GM18867 (cell line): Measurements from ENCODE around the gene VCAN.
A peak's percentile ranks its signal among the peaks of the same experiment; 100 is the strongest.

Experiments
- ATAC-seq: cut with Tn5 transposase; IDR thresholded peaks from one replicate; pipeline ENCODE4 v1.9.1; 2021; ENCODE audit warnings: mild to moderate bottlenecking, moderate library complexity; ENCODE audit not compliant: unreplicated experiment

VCAN gene

DNA sequence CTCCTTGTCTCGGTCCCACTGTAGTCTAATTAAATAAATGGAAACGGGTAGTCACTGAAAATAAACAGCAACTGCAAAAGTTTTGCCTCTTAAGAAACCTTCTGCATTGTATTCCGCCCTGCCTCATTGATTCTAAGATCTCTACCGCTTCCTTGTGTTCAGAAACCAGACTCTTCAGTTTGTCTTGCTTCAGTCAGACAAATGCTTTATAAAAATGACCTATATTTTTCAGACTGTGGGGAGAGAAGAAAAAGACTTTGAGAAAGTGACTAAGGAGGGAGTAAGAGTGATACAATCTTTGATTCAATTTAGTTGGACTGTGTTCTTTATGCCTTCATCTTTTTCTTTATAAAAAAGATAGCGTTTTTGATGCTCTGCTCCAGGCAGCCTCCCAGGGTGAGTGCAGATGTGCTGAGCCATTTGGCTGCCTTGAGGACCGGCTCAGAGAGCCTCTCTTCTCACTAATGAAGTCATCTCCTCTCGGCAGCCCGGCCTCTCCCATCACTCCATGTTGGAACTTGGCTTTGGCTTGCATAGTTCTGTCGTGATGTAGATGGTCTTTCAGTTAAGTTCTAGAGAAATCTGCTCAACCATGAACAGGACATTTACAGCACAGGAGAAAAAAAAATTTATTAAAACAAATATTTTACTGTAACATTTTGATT, 4.0 kb upstream of the VCAN start:
- ATAC-seq, result no peak

GRCh38 chr5:83469075-83469474, 2.5 kb upstream of the VCAN start:
- ATAC-seq, result no peak

- ATAC-seq, result no peak
These were observed 779 bp upstream of the VCAN start for GRCh38 chr5:83470526-83471404.

- no peak for ATAC-seq
These were observed 616 bp downstream of the VCAN start for GRCh38 chr5:83472213-83472507.

DNA sequence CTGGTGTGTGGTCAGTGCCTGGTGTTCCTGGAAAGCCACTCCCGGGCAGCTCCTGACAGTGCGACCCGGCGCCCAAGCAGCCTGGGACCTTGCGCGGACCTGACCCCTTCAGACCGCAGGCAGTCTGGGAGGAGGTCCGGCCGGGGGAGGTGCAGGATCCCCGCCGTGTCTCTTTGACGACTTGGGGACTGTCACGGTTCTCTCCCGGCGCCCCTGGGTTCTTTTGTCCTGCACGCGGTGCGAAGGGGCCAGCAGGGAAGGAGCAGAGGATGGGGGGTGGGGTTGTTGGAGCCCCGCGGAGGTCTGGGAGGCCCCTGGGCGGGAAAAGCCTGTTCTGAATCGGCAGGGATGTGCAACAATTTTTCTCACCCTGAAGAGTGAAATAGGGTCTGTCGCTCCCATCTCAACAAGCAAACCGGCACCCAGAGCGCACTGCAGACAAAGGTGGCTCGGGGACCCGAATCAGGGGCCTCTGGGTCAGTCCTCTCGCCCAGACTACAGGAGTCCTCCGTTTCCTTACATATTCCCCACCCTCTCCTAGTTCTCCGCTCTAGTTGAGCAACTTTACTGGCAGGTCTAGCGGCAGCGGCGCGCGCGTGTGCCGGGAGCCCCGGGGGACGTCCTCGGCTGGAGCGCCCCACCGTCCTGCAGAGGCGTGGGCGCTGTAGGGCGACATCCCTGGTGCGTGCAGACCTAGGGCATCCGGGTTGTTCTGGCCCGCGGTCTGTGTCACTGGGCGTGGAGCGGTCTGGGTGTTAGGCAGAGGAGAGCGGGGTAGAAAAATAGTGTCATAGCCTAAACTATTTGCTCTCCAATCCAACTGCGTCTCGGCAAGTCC, 1.2 kb downstream of the VCAN start:
- no peak for ATAC-seq

DNA sequence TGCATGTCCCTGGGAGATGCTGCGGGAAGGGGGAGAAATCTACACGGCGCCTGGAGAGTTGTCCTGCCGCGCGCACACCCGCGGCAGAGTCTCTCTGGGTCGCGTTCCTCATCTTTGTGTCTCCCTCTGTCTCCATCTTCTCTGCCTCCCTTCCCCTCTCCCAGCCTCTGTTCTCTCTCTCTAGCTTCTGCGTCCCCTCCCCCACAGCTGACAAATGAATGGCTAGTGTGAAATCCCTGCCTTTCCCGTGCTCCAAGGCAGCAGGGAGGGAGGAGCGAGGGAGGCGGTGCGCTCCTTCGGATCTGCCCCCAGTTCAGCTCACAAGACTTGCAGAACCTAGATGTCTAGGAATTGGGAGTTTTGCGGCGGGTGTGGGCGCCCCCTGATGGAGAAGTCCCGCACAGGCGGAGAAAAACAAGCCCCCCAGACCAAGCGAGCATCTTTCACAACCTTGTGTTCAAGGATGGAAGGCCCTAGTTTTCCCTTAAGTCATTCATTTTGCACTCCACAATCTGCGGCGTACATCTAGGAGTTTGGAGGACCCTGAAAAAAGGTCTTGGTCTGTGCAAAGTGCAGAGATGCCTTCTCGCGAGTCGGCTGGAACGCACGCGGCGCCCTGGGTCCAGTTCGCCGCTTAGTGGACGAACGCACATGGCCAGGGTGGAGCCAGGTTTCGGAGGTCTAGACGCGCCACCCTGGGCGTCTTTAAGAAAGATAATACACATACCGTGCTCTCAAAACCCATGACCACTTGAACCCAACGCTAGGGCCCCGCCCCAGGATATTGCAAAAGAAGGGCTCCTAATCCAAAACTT, 2.0 kb downstream of the VCAN start:
- no peak for ATAC-seq

GRCh38 chr5:83474161-83474796, 2.7 kb downstream of the VCAN start:
- ATAC-seq, result peak; percentile 76

DNA sequence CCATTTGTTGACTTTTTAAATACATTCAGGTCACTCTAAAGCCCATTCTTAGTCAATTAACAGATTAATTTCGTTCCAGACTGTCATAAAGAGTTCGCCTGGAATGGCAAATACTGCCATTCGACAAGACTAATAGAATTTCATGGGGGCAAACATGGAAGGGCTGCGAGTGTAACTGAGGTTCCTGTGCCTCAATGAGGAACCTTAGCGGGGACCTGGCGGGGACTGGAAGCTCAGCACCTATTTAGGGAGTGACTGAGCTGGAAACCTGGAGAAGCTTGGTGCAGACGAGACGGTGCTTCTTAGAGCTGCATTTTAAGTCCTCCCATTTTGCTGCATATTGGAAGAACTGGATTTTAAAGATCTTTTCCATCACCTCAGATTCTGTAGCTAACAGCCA, 3.4 kb downstream of the VCAN start:
- no peak for ATAC-seq

- no peak for ATAC-seq
These were observed 3.9 kb downstream of the VCAN start for GRCh38 chr5:83475391-83475863.

- no peak for ATAC-seq
These were observed 4.6 kb downstream of the VCAN start for GRCh38 chr5:83475935-83476814.

- no peak for ATAC-seq
These were observed 11.4 kb downstream of the VCAN start for GRCh38 chr5:83482961-83483360.

DNA sequence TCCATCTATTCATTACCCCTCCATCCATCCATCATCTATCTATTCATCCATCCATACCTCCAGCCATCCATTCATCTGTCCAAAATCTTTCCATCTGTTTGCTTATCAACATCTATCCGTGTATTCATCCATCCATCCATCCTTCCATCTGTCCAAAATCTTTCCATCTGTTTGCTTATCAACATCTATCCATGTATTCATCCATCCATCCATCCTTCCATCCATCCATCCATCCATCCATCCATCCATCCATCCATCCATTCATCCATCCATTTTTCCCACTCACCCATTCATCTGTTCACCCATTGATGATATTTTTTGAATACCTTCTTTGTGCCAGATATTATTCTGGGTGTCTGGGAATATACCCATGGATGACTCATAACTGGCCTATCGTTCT, 12.8 kb downstream of the VCAN start:
- ATAC-seq, result no peak

DNA sequence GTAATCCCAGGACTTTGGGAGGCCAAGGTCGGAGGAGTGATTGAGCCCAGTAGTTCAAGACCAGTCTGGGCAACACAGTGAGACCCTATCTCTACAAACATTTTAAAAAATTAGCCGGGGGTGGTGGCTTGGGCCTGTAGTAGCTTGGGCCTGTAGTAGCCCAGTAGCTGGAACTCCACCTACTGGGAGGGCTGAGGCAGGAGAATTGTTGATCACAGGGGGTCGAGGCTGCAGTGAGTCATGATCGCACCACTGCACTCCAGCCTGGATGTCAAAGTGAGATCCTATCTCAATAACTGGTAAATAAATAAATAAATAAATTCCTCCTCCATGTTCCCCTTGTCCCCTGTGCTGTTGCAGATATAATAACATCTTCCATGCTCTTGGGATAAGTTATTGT, 14.3 kb downstream of the VCAN start:
- no peak for ATAC-seq

- no peak for ATAC-seq
These were observed 15.6 kb downstream of the VCAN start for GRCh38 chr5:83487155-83487554.

DNA sequence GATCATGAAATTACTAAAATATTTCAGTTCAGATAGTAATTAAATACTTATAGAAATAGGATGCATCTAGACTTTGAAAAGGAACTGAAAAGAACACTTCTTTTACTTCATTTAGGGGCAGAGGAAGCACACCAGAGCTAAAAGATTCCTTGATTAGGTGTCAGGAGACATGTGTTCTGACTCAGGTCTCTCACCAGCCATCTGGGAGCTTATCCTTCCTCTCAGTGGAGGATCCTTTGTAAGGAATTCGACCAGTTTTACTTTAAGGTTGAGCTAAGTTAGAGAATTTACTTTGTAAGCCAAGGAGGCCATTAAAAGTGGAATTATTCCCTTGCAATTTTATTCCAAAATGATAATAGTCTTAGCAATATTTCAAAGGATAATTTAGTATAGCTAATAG, 16.7 kb downstream of the VCAN start:
- no peak for ATAC-seq

- no peak for ATAC-seq
These were observed 17.3 kb downstream of the VCAN start for GRCh38 chr5:83488821-83489220.

DNA sequence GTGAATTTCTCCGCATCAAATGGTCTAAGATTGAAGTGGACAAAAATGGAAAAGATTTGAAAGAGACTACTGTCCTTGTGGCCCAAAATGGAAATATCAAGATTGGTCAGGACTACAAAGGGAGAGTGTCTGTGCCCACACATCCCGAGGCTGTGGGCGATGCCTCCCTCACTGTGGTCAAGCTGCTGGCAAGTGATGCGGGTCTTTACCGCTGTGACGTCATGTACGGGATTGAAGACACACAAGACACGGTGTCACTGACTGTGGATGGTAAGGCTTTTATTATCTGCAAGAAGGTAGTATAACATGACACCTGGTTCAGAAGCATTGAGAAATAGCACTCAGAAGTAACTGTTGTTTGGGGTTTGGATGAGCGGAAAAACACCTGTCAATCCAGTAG, 18.7 kb downstream of the VCAN start:
- ATAC-seq, result no peak

GRCh38 chr5:83492331-83492730, 20.8 kb downstream of the VCAN start:
- ATAC-seq, result no peak

DNA sequence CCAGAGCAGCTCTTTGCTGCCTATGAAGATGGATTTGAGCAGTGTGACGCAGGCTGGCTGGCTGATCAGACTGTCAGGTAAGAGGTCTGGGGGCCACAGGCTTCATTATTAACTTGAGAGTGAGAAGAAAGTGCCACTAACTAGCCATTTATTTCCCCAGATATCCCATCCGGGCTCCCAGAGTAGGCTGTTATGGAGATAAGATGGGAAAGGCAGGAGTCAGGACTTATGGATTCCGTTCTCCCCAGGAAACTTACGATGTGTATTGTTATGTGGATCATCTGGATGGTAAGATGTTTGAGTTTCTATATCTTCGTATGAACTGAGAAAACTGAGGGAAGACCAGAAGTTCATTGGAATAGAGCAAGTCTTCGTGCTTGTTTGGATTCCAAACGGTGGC, 22.1 kb downstream of the VCAN start:
- ATAC-seq, result no peak
